IMR-90 (cell line): ENCODE data around the gene ZDHHC8. TPM values are rescaled to one million over a fixed set of nuclear protein-coding genes. Genes with fewer than 3 reads are reported as not detected.

Source experiments
- ATAC-seq: fragments of 200-7000 bp; cut with Tn5 transposase; 2 replicates; pipeline ENCODE4 v1.9.1; 2020; ENCODE audit warnings: low read depth, mild to moderate bottlenecking, moderate library complexity
- BruUV-seq: library from RNA; stranded (reverse); fragments of 400-500 nt; replicated peaks from 2 replicates; lab custom pipeline; 2021; lab: Mats Ljungman, UMichigan
- CTCF ChIA-PET: fragments of 300-600 bp; formaldehyde crosslinking; extraction: SDS; loops from one replicate; lab custom pipeline; 2021; ENCODE audit warnings: antibody characterized with exemption; lab: Yijun Ruan, JAX
- POLR2A ChIA-PET: fragments of 300-600 bp; sonication (Branson Sonifier 250); formaldehyde crosslinking; loops from one replicate; lab custom pipeline; 2022; ENCODE audit warnings: antibody characterized with exemption; ENCODE audit not compliant: unreplicated experiment; lab: Charles Lee
- DNase-seq: peaks from one replicate; pipeline ENCODE4 v3.0.0; 2013
- H2AFZ ChIP-seq: replicated peaks from 2 replicates; pipeline ENCODE3; 2013; ENCODE audit warnings: low read length, mild to moderate bottlenecking; ENCODE audit not compliant: poor library complexity
- H2AK5ac ChIP-seq: 2 replicates; pipeline ENCODE4 v1.6.1; 2013; ENCODE audit warnings: low read depth, low read length, inconsistent platforms
- H2AK9ac ChIP-seq: replicated peaks from 2 replicates; pipeline ENCODE3; 2013; ENCODE audit warnings: mild to moderate bottlenecking, low read depth, low read length, moderate library complexity; ENCODE audit not compliant: poor library complexity
- H2BK120ac ChIP-seq: 2 replicates; pipeline ENCODE4 v1.6.1; 2013; ENCODE audit warnings: low read depth, low read length, inconsistent platforms
- H2BK15ac ChIP-seq: 3 replicates; pipeline ENCODE4 v1.6.1; 2013; ENCODE audit warnings: low read depth, low read length, inconsistent platforms
- H2BK20ac ChIP-seq: 2 replicates; pipeline ENCODE4 v1.6.1; 2013; ENCODE audit warnings: low read depth, mild to moderate bottlenecking, inconsistent platforms, low read length, moderate library complexity
- H2BK5ac ChIP-seq: 2 replicates; pipeline ENCODE4 v1.6.1; 2013; ENCODE audit warnings: mild to moderate bottlenecking, low read depth, low read length, inconsistent platforms; ENCODE audit not compliant: poor library complexity, severe bottlenecking
- H3K14ac ChIP-seq: replicated peaks from 2 replicates; pipeline ENCODE4 v1.6.1; 2013; ENCODE audit warnings: low read depth, low read length, inconsistent platforms
- H3K18ac ChIP-seq: 2 replicates; pipeline ENCODE4 v1.6.1; 2013; ENCODE audit warnings: low read depth, low read length, control low read depth
- H3K23ac ChIP-seq: 2 replicates; pipeline ENCODE4 v1.6.1; 2013; ENCODE audit warnings: low read depth, low read length, inconsistent platforms
- H3K27ac ChIP-seq: 2 replicates; pipeline ENCODE4 v1.5.1; 2013; ENCODE audit warnings: mild to moderate bottlenecking, control low read depth, low read length; ENCODE audit not compliant: insufficient read depth
- H3K27me3 ChIP-seq: 2 replicates; pipeline ENCODE4 v1.6.1; 2013; ENCODE audit warnings: low read length; ENCODE audit not compliant: control insufficient read depth, insufficient read depth
- H3K36me3 ChIP-seq: 2 replicates; pipeline ENCODE4 v1.6.1; 2013; ENCODE audit warnings: low read length, mixed read lengths; ENCODE audit not compliant: control insufficient read depth, insufficient read depth
- H3K4ac ChIP-seq: 2 replicates; pipeline ENCODE4 v1.6.1; 2013; ENCODE audit warnings: low read depth, low read length, inconsistent platforms
- H3K4me1 ChIP-seq: 2 replicates; pipeline ENCODE4 v1.6.1; 2013; ENCODE audit warnings: low read length, mixed read lengths; ENCODE audit not compliant: control insufficient read depth, insufficient read depth
- H3K4me2 ChIP-seq: 2 replicates; pipeline ENCODE4 v1.6.1; 2013; ENCODE audit warnings: low read depth, mild to moderate bottlenecking, control low read depth, low read length, moderate library complexity
- H3K4me3 ChIP-seq: 2 replicates; pipeline ENCODE4 v1.5.1; 2013; ENCODE audit warnings: low read depth, mild to moderate bottlenecking, control low read depth, low read length, moderate library complexity; ENCODE audit not compliant: insufficient read depth
- H3K56ac ChIP-seq: 2 replicates; pipeline ENCODE4 v1.6.1; 2013; ENCODE audit warnings: low read length, inconsistent platforms; ENCODE audit not compliant: insufficient read depth; ENCODE audit errors: extremely low read depth
- H3K79me1 ChIP-seq, 2 experiments: 2 replicates each; pipeline ENCODE4 v1.6.1; 2013; ENCODE audit warnings: low read length in 2 of 2, inconsistent platforms in 1 of 2, low read depth in 1 of 2
- H3K9ac ChIP-seq: 2 replicates; pipeline ENCODE4 v1.6.1; 2013; ENCODE audit warnings: low read depth, low read length, control low read depth
- H3K9me1 ChIP-seq: 2 replicates; pipeline ENCODE4 v1.6.1; 2013; ENCODE audit warnings: low read length, inconsistent platforms; ENCODE audit not compliant: insufficient read depth
- H3K9me3 ChIP-seq: 2 replicates; pipeline ENCODE4 v1.6.1; 2013; ENCODE audit warnings: low read length; ENCODE audit not compliant: control insufficient read depth, insufficient read depth
- H4K20me1 ChIP-seq: 2 replicates; pipeline ENCODE4 v1.6.1; 2013; ENCODE audit warnings: low read length, inconsistent platforms; ENCODE audit not compliant: insufficient read depth
- H4K5ac ChIP-seq: 2 replicates; pipeline ENCODE4 v1.6.1; 2013; ENCODE audit warnings: mild to moderate bottlenecking, low read depth, low read length, control low read depth
- H4K8ac ChIP-seq, 2 experiments: 2 replicates each; pipeline ENCODE4 v1.6.1; 2013; ENCODE audit warnings: low read depth in 2 of 2, low read length in 2 of 2, control low read depth in 1 of 2, inconsistent platforms in 1 of 2
- H4K91ac ChIP-seq: 2 replicates; pipeline ENCODE4 v1.6.1; 2013; ENCODE audit warnings: low read depth, low read length, inconsistent platforms; ENCODE audit not compliant: insufficient read depth
- BHLHE40 ChIP-seq: fragments of 150-350 bp; IDR thresholded peaks from 2 replicates; pipeline ENCODE4 v1.6.1; 2016; ENCODE audit warnings: mild to moderate bottlenecking, low read depth, low read length
- CEBPB ChIP-seq: IDR thresholded peaks from 2 replicates; pipeline ENCODE4 v1.6.1; 2012; ENCODE audit warnings: low read depth, low read length, improper control_type of control experiment
- CHD1 ChIP-seq: IDR thresholded peaks from 2 replicates; pipeline ENCODE4 v1.6.1; 2012; ENCODE audit warnings: low read depth, low read length, improper control_type of control experiment
- FOS ChIP-seq: fragments of 150-350 bp; IDR thresholded peaks from 2 replicates; pipeline ENCODE4 v1.6.1; 2016; ENCODE audit warnings: low read depth, low read length
- MAFK ChIP-seq: IDR thresholded peaks from 2 replicates; pipeline ENCODE4 v1.6.1; 2012; ENCODE audit warnings: low read depth, low read length, improper control_type of control experiment
- MAZ ChIP-seq: IDR thresholded peaks from 2 replicates; pipeline ENCODE4 v1.6.1; 2012; ENCODE audit warnings: low read depth, mild to moderate bottlenecking, low read length, improper control_type of control experiment, moderate library complexity, borderline replicate concordance
- MXI1 ChIP-seq: IDR thresholded peaks from 2 replicates; pipeline ENCODE4 v1.6.1; 2012; ENCODE audit warnings: low read depth, mild to moderate bottlenecking, low read length, moderate library complexity, borderline replicate concordance
- NFE2L2 ChIP-seq: fragments of 150-350 bp; IDR thresholded peaks from 2 replicates; pipeline ENCODE4 v1.6.1; 2016; ENCODE audit warnings: low read depth, mild to moderate bottlenecking, low read length
- POLR2A ChIP-seq: IDR thresholded peaks from 2 replicates; pipeline ENCODE4 v1.6.1; 2012; ENCODE audit warnings: mild to moderate bottlenecking, low read depth, low read length
- RAD21 ChIP-seq: IDR thresholded peaks from 2 replicates; pipeline ENCODE4 v1.6.1; 2012; ENCODE audit warnings: low read length, improper control_type of control experiment
- RCOR1 ChIP-seq: IDR thresholded peaks from 2 replicates; pipeline ENCODE4 v1.6.1; 2012; ENCODE audit warnings: mild to moderate bottlenecking, low read length, improper control_type of control experiment; ENCODE audit not compliant: insufficient replicate concordance
- RFX5 ChIP-seq: IDR thresholded peaks from 2 replicates; pipeline ENCODE4 v1.8.0; 2012; ENCODE audit warnings: low read depth, mild to moderate bottlenecking, low read length, moderate library complexity
- SMC3 ChIP-seq: fragments of 150-350 bp; IDR thresholded peaks from 2 replicates; pipeline ENCODE4 v1.6.1; 2016; ENCODE audit warnings: low read depth, mild to moderate bottlenecking, antibody characterized with exemption, low read length, moderate library complexity
- WGBS, 2 experiments: methylation state at CpG; one replicate each; pipeline versions ENCODE4 v1.1.5 to v1.1.7; 2013; ENCODE audit warnings: missing lambda C conversion rate in 2 of 2; ENCODE audit not compliant: insufficient read length in 1 of 2; ENCODE audit errors: extremely low coverage in 2 of 2; 5-methylcytosine and 5-hydroxymethylcytosine counted together
- dilution Hi-C: fragments of 300-500 bp; cut with HindIII; formaldehyde crosslinking; loops from one replicate; pipeline ENCODE4 v1.14.3; 2018; ENCODE audit warnings: low sequenced_read_pairs; ENCODE audit not compliant: unreplicated experiment
- in situ Hi-C: fragments of 300-500 bp; cut with MboI; formaldehyde crosslinking; loops from 3 replicates; pipeline ENCODE4 v1.14.3; 2019; ENCODE audit warnings: low sequenced_read_pairs, inconsistent platforms, mixed read lengths
- intact Hi-C: fragments of 100-400 bp; cut with micrococcal nuclease; formaldehyde crosslinking; loops from 2 replicates; pipeline ENCODE4 v1.10.0; 2022
- polyA plus RNA-seq, 3 experiments: library from polyadenylated mRNA; depleted of rRNA; stranded (reverse); fragments of >200 nt; gene quantifications; 2 replicates each; pipeline ENCODE4 v1.2.3, GENCODE V29; 2012; ENCODE audit warnings: low replicate concordance in 1 of 3
- total RNA-seq: library from RNA; depleted of rRNA; stranded (reverse); fragments of >200 nt; gene quantifications from 2 replicates; pipeline ENCODE4 v1.2.3, GENCODE V29; 2012
- TF ChIP-seq, protein P1 (sequence below): fragments of 150-350 bp; IDR thresholded peaks from 2 replicates; pipeline ENCODE4 v1.6.1; 2017; ENCODE audit warnings: mild to moderate bottlenecking, antibody characterized with exemption, low read length, low read depth
- TF ChIP-seq, protein P2 (sequence below): conservative IDR thresholded peaks from 2 replicates; pipeline ENCODE4 v1.5.1; 2012; ENCODE audit warnings: mild to moderate bottlenecking, low read depth, low read length, improper control_type of control experiment
- TF ChIP-seq, protein P3 (sequence below): fragments of 150-350 bp; IDR thresholded peaks from 2 replicates; pipeline ENCODE4 v1.6.1; 2016; ENCODE audit warnings: low read depth, mild to moderate bottlenecking, low read length, moderate library complexity, borderline replicate concordance

The ZDHHC8 gene
- total and polyA plus RNA-seq, 2 of the 4 experiments (the other 2 are of a cell fraction) = 2.5 to 72.6 TPM

DNA sequence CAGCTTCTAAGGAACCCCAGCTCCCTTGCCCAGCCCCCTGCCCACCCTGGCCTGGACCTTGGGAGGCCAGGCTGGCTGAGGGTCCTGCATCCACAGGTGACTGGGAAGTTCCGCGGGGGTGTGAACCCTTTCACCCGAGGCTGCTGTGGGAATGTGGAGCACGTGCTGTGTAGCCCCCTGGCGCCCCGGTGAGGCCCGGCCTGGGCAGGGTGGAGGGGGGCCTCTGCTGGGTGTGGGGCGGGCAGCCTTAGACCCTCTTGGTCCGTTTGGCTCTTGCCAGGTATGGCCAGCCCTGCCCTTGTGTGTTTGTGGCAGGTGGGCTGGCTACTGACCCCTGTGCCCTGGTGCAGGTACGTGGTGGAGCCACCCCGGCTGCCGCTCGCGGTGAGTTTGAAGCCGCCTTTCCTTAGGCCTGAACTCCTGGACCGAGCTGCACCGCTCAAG is 8.9 kb downstream of the ZDHHC8 start:
- CTCF ChIA-PET = no interaction called here

More for the DNA sequence above, 8.9 kb downstream of the ZDHHC8 start:
- Histone ChIP-seq H4K20me1 (peaks cover 55% of the 10 kb centered on the region), H3K9ac (no peak overlapping the region), H2BK5ac (peak overlapping the region; percentile 94), H2BK120ac (no peak overlapping the region), H4K5ac (no peak overlapping the region), H3K23ac (no peak overlapping the region), H2AK5ac (peak overlapping the region; percentile 95), H3K4ac (no peak overlapping the region), H3K56ac (no peak overlapping the region), H2BK20ac (0 out of 2 replicates have a peak overlapping the region, but pooled peaks have one; percentile 6), H4K8ac (no peak overlapping the region), H3K27me3 (no peaks in the 10 kb centered on the region), H3K18ac (no peak overlapping the region), H3K14ac (no peak overlapping the region), H3K4me3 (no peak overlapping the region), H4K91ac (no peak overlapping the region), H2BK15ac (no peak overlapping the region), H3K4me2 (no peak overlapping the region), H3K9me1 (peaks cover 18% of the 10 kb centered on the region), H3K9me3 (no peaks in the 10 kb centered on the region), H3K4me1 (peaks cover 22% of the 10 kb centered on the region), H3K36me3 (peaks cover 16% of the 10 kb centered on the region), H2AK9ac (peak overlapping the region; percentile 72), H3K27ac (no peak overlapping the region), H3K79me1 (peaks cover 16 to 72% of the 10 kb centered on the region in 2 experiments; a peak in 3 of 4 replicates), H2AFZ (no peak overlapping the region)
- no peak for TF ChIP-seq RFX5
- no peak for TF ChIP-seq CHD1
- no peak for TF ChIP-seq BHLHE40
- TF ChIP-seq POLR2A = no peak
- no peak for TF ChIP-seq RCOR1
- no peak for TF ChIP-seq FOS
- TF ChIP-seq, protein P1, sequence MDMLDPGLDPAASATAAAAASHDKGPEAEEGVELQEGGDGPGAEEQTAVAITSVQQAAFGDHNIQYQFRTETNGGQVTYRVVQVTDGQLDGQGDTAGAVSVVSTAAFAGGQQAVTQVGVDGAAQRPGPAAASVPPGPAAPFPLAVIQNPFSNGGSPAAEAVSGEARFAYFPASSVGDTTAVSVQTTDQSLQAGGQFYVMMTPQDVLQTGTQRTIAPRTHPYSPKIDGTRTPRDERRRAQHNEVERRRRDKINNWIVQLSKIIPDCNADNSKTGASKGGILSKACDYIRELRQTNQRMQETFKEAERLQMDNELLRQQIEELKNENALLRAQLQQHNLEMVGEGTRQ = no peak
- TF ChIP-seq NFE2L2 = no peak
- no peak for TF ChIP-seq RAD21
- TF ChIP-seq MAZ = no peak
- no peak for TF ChIP-seq MXI1
- TF ChIP-seq SMC3 = no peak
- no peak for TF ChIP-seq MAFK
- TF ChIP-seq, protein P2, sequence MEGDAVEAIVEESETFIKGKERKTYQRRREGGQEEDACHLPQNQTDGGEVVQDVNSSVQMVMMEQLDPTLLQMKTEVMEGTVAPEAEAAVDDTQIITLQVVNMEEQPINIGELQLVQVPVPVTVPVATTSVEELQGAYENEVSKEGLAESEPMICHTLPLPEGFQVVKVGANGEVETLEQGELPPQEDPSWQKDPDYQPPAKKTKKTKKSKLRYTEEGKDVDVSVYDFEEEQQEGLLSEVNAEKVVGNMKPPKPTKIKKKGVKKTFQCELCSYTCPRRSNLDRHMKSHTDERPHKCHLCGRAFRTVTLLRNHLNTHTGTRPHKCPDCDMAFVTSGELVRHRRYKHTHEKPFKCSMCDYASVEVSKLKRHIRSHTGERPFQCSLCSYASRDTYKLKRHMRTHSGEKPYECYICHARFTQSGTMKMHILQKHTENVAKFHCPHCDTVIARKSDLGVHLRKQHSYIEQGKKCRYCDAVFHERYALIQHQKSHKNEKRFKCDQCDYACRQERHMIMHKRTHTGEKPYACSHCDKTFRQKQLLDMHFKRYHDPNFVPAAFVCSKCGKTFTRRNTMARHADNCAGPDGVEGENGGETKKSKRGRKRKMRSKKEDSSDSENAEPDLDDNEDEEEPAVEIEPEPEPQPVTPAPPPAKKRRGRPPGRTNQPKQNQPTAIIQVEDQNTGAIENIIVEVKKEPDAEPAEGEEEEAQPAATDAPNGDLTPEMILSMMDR = no peak
- TF ChIP-seq, protein P3, sequence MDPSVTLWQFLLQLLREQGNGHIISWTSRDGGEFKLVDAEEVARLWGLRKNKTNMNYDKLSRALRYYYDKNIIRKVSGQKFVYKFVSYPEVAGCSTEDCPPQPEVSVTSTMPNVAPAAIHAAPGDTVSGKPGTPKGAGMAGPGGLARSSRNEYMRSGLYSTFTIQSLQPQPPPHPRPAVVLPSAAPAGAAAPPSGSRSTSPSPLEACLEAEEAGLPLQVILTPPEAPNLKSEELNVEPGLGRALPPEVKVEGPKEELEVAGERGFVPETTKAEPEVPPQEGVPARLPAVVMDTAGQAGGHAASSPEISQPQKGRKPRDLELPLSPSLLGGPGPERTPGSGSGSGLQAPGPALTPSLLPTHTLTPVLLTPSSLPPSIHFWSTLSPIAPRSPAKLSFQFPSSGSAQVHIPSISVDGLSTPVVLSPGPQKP = no peak
- no peak for TF ChIP-seq CEBPB
- POLR2A ChIA-PET = no interaction called here
- DNase-seq (no peak), ATAC-seq (no peak)
- BruUV-seq = no TSS peak
- intact Hi-C loops (no loop called here), in situ Hi-C loops (no loop called here), dilution Hi-C loops (no loop called here)
- WGBS, 2 experiments = 87% methylated on average over 9 of the region's 17 CpGs; no CpG with 5 or more reads in 1 of the 2 experiments
